ENCODE data around the gene RYR2.

The RYR2 gene

DNA sequence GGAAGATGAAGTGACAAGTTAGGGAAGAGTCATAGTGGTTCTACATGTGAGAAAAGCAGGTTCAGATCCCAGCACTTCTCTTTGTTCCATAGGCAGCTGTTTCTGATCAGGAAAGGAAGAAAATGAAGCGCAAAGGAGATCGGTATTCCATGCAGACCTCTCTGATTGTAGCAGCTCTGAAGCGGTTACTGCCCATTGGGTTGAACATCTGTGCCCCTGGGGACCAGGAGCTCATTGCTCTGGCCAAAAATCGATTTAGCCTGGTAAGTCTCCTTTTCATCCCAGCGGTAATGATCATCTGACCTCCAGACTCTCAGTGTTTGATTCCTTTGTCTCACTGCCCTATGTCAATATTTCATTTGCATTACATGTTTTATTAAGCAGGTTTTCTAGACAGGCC lies 675.1 kb downstream of the RYR2 start:
- ATAC-seq = no peak
- TF ChIP-seq, protein P1, sequence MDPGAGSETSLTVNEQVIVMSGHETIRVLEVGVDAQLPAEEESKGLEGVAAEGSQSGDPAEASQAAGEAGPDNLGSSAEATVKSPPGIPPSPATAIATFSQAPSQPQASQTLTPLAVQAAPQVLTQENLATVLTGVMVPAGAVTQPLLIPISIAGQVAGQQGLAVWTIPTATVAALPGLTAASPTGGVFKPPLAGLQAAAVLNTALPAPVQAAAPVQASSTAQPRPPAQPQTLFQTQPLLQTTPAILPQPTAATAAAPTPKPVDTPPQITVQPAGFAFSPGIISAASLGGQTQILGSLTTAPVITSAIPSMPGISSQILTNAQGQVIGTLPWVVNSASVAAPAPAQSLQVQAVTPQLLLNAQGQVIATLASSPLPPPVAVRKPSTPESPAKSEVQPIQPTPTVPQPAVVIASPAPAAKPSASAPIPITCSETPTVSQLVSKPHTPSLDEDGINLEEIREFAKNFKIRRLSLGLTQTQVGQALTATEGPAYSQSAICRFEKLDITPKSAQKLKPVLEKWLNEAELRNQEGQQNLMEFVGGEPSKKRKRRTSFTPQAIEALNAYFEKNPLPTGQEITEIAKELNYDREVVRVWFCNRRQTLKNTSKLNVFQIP (CRISPR knock-in tag; IDR thresholded peaks at IDR 0.05; ENCODE audit: borderline replicate concordance, low read depth) = no peak

DNA sequence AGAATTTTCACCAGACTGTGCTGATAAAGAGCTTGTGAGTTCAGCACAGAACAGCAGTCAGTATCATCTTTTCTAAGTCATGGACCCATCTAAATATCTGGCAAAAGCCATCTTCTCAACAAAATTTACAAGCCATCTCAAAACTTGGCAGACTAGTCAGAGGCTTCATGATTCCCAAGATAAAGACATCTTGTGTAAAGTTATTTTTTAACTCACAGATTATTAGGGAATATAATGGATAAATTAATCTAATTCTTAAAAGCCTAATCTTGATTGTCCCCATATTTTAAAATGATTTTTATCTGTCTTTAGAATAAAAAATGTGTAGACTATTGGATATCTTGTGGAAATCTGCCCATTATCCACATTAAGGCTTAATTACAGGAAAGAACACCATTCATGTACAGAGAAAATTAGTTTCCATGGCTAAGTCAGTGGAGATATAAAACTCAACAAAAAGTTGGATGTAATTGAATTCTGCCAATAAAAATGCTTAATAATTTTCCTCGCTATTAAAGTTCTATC lies 688.9 kb downstream of the RYR2 start:
- ATAC-seq = no peak
- no peak for TF ChIP-seq ZNF70 (CRISPR knock-in tag; IDR thresholded peaks at IDR 0.05)
- 0 out of 2 replicates have a peak, but pooled peaks have one; percentile 32 for TF ChIP-seq GLIS3 (CRISPR knock-in tag; IDR thresholded peaks at IDR 0.05)
- peak; percentile 46; the same call in 1 of the 2 replicates for TF ChIP-seq TCF4 (CRISPR knock-in tag; IDR thresholded peaks at IDR 0.05; ENCODE audit: borderline replicate concordance)
- TF ChIP-seq, protein P2, sequence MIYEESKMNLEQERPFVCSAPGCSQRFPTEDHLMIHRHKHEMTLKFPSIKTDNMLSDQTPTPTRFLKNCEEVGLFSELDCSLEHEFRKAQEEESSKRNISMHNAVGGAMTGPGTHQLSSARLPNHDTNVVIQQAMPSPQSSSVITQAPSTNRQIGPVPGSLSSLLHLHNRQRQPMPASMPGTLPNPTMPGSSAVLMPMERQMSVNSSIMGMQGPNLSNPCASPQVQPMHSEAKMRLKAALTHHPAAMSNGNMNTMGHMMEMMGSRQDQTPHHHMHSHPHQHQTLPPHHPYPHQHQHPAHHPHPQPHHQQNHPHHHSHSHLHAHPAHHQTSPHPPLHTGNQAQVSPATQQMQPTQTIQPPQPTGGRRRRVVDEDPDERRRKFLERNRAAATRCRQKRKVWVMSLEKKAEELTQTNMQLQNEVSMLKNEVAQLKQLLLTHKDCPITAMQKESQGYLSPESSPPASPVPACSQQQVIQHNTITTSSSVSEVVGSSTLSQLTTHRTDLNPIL (CRISPR knock-in tag; IDR thresholded peaks at IDR 0.05; ENCODE audit: low read depth) = no peak
- TF ChIP-seq ISL1 (CRISPR knock-in tag; IDR thresholded peaks at IDR 0.05) = peak; percentile 56; the same call in 1 of the 2 replicates
- TF ChIP-seq, protein P3, sequence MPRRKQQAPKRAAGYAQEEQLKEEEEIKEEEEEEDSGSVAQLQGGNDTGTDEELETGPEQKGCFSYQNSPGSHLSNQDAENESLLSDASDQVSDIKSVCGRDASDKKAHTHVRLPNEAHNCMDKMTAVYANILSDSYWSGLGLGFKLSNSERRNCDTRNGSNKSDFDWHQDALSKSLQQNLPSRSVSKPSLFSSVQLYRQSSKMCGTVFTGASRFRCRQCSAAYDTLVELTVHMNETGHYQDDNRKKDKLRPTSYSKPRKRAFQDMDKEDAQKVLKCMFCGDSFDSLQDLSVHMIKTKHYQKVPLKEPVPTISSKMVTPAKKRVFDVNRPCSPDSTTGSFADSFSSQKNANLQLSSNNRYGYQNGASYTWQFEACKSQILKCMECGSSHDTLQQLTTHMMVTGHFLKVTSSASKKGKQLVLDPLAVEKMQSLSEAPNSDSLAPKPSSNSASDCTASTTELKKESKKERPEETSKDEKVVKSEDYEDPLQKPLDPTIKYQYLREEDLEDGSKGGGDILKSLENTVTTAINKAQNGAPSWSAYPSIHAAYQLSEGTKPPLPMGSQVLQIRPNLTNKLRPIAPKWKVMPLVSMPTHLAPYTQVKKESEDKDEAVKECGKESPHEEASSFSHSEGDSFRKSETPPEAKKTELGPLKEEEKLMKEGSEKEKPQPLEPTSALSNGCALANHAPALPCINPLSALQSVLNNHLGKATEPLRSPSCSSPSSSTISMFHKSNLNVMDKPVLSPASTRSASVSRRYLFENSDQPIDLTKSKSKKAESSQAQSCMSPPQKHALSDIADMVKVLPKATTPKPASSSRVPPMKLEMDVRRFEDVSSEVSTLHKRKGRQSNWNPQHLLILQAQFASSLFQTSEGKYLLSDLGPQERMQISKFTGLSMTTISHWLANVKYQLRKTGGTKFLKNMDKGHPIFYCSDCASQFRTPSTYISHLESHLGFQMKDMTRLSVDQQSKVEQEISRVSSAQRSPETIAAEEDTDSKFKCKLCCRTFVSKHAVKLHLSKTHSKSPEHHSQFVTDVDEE (CRISPR knock-in tag; IDR thresholded peaks at IDR 0.05) = peak; percentile 59; the same call in 1 of the 2 replicates

DNA sequence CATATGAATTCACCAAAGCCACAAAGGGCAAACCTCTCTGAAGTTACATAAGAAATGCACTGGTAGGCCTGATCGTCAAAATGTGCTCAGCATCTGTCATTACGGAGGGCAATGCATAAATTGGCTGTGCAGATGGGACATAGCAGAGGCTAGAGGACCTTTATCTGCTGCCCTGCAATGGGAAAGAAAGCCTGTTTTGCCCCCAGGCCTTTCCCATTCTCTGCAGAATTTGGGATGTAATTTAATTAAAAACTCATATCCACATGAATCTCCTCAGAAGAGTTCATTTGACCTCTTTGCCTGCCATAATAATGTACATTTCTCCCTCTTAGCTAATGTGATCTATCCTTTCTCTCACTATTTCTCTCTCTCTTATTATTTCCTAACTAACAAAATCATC lies 690.7 kb downstream of the RYR2 start:
- peak; percentile 39; the same call in 1 of the 3 replicates for ATAC-seq
- TF ChIP-seq, protein P4, sequence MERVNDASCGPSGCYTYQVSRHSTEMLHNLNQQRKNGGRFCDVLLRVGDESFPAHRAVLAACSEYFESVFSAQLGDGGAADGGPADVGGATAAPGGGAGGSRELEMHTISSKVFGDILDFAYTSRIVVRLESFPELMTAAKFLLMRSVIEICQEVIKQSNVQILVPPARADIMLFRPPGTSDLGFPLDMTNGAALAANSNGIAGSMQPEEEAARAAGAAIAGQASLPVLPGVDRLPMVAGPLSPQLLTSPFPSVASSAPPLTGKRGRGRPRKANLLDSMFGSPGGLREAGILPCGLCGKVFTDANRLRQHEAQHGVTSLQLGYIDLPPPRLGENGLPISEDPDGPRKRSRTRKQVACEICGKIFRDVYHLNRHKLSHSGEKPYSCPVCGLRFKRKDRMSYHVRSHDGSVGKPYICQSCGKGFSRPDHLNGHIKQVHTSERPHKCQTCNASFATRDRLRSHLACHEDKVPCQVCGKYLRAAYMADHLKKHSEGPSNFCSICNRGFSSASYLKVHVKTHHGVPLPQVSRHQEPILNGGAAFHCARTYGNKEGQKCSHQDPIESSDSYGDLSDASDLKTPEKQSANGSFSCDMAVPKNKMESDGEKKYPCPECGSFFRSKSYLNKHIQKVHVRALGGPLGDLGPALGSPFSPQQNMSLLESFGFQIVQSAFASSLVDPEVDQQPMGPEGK (CRISPR knock-in tag; IDR thresholded peaks at IDR 0.05; ENCODE audit: borderline replicate concordance) = no peak
- peak; percentile 25; the same call in 1 of the 2 replicates for TF ChIP-seq ZNF8 (CRISPR knock-in tag; IDR thresholded peaks at IDR 0.05)
- TF ChIP-seq ZFP3 (CRISPR knock-in tag; IDR thresholded peaks at IDR 0.05) = no peak
- TF ChIP-seq ZNF70 (CRISPR knock-in tag; IDR thresholded peaks at IDR 0.05) = 0 out of 2 replicates have a peak, but pooled peaks have one; percentile 38
- TF ChIP-seq, protein P5, sequence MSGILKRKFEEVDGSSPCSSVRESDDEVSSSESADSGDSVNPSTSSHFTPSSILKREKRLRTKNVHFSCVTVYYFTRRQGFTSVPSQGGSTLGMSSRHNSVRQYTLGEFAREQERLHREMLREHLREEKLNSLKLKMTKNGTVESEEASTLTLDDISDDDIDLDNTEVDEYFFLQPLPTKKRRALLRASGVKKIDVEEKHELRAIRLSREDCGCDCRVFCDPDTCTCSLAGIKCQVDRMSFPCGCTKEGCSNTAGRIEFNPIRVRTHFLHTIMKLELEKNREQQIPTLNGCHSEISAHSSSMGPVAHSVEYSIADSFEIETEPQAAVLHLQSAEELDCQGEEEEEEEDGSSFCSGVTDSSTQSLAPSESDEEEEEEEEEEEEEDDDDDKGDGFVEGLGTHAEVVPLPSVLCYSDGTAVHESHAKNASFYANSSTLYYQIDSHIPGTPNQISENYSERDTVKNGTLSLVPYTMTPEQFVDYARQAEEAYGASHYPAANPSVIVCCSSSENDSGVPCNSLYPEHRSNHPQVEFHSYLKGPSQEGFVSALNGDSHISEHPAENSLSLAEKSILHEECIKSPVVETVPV (CRISPR knock-in tag; IDR thresholded peaks at IDR 0.05) = no peak
- peak; percentile 45; the same call in 1 of the 2 replicates for TF ChIP-seq TCF4 (CRISPR knock-in tag; IDR thresholded peaks at IDR 0.05; ENCODE audit: borderline replicate concordance)
- no peak for TF ChIP-seq ZC3H10 (CRISPR knock-in tag; IDR thresholded peaks at IDR 0.05)
- no peak for TF ChIP-seq SNAI2 (CRISPR knock-in tag; IDR thresholded peaks at IDR 0.05)

DNA sequence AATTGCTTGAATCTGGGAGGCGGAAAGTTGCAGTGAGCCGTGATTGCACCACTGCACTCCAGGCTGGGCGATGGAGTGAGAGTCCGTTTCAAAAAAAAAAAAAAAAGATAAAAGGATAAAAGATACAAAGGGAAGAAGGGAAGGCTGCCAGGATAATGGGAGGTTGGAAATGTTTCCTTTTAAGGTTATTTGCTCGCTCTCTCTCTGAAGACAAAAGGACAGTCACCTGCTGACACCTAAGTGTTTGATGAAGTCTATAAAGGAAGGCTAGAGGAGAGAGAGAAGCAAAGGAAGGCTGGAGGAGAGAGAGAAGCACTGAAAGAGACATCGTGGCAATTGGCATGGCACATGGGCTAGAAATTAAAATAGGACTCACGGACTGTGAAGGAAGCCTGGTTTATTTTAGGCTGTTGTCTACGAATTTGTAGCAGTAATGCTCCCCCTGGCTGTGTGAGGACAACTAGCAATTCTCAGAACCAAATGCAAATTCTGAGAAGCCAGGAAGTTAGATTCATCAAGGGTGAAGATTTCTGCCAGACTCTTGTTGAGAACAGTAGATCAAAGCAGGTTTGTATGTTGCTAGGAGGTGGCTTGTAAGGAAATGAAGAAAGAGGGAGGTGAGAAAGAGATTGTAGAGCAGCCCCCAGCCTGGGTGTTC lies 694.5 kb downstream of the RYR2 start:
- peak; percentile 70 for ATAC-seq
- TF ChIP-seq BACH2 (CRISPR knock-in tag; IDR thresholded peaks at IDR 0.05; ENCODE audit: borderline replicate concordance) (no peak), ZFP30 (CRISPR knock-in tag; IDR thresholded peaks at IDR 0.05) (no peak), SNAI2 (CRISPR knock-in tag; IDR thresholded peaks at IDR 0.05) (no peak), ZNF70 (CRISPR knock-in tag; IDR thresholded peaks at IDR 0.05) (no peak), GLIS3 (CRISPR knock-in tag; IDR thresholded peaks at IDR 0.05) (no peak), ZNF565 (CRISPR knock-in tag; conservative IDR thresholded peaks at IDR 0.05; ENCODE audit: low read depth) (no peak), PPARA (CRISPR knock-in tag; IDR thresholded peaks at IDR 0.05; ENCODE audit: borderline replicate concordance) (no peak), ARNTL (CRISPR knock-in tag; IDR thresholded peaks at IDR 0.05; ENCODE audit: borderline replicate concordance, low read depth) (no peak), ZNF8 (CRISPR knock-in tag; IDR thresholded peaks at IDR 0.05) (no peak), ISL1 (CRISPR knock-in tag; IDR thresholded peaks at IDR 0.05) (no peak), ESRRG (CRISPR knock-in tag; IDR thresholded peaks at IDR 0.05) (no peak), TCF4 (CRISPR knock-in tag; IDR thresholded peaks at IDR 0.05; ENCODE audit: borderline replicate concordance) (no peak), RARB (CRISPR knock-in tag; IDR thresholded peaks at IDR 0.05) (no peak), ZC3H10 (CRISPR knock-in tag; IDR thresholded peaks at IDR 0.05) (no peak)
- TF ChIP-seq, protein P4 (CRISPR knock-in tag; IDR thresholded peaks at IDR 0.05; ENCODE audit: borderline replicate concordance) = no peak
- TF ChIP-seq, protein P1 (CRISPR knock-in tag; IDR thresholded peaks at IDR 0.05; ENCODE audit: borderline replicate concordance, low read depth) = no peak
